ENCODE results near the gene COBLL1. TPM values are rescaled to one million over a fixed set of nuclear protein-coding genes. Genes with fewer than 3 reads are reported as not detected.

COBLL1 gene
- total and polyA plus RNA-seq, 4 donors: 16.3 to 114 (median 36.4) TPM

DNA sequence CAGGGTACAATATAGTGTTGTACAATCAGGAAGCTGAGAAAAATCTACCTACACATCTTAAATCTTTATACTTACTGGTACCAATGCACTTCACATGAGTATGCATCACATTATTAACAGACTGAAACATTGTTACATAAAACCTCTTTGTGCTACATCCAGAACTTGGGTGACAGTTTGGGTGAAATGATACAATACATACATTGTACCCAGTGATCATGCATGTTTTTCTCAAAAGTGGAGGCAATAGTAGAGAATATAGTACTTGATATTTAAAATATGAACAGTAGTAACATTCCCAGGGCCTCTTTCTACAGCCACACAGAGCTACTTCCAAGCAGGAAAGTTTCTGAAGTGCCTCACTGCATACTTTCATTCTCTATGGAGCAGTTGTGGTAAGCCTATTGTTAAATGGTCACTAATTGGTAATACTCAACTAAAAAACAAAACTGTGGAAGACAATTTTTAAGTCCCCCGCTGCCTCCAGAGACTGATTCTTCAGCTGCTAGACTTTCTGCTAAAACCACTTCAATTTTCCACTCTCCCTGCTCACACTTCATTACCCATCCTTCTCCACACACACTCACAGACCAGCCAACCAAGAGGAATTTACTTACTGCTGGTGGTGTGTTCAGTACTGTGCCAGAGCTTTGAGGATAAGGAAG lies 197.5 kb downstream of the COBLL1 start:
- H3K9ac ChIP-seq (ENCODE audit: low read depth in 1 of 2, low read length in 2 of 2): no peak overlapping the region
- peaks cover 0 to 4% (median 1%) of the 10 kb centered on the region in 4 donors for H3K9me3 ChIP-seq (ENCODE audit: control insufficient read depth in 4 of 4, low read length in 3 of 4)
- H3K4me3 ChIP-seq (ENCODE audit: low read depth in 1 of 3, low read length in 3 of 3): no peak overlapping the region
- H3K4me1 ChIP-seq (ENCODE audit: control insufficient read depth in 4 of 4, insufficient read depth in 4 of 4, low read length in 3 of 4): peaks cover 0 to 3% (median 0%) of the 10 kb centered on the region in 4 donors
- 95% methylated on average over 1 of the region's 1 CpG for WGBS
- H3K27me3 ChIP-seq (ENCODE audit: control insufficient read depth in 4 of 4, insufficient read depth in 4 of 4, low read length in 3 of 4): no peaks in the 10 kb centered on the region
- no peaks in the 10 kb centered on the region for H3K36me3 ChIP-seq (ENCODE audit: control insufficient read depth in 4 of 4, insufficient read depth in 3 of 4, low read depth in 1 of 4, low read length in 3 of 4)
- no peak for TF ChIP-seq FOXA2 (IDR thresholded peaks at IDR 0.05)
- no peak for TF ChIP-seq JUND (IDR thresholded peaks at IDR 0.05)
- no peak for DNase-seq (ENCODE audit: low spot score)
- no peak overlapping the region for H3K27ac ChIP-seq (ENCODE audit: low read depth in 1 of 2, low read length in 2 of 2)

DNA sequence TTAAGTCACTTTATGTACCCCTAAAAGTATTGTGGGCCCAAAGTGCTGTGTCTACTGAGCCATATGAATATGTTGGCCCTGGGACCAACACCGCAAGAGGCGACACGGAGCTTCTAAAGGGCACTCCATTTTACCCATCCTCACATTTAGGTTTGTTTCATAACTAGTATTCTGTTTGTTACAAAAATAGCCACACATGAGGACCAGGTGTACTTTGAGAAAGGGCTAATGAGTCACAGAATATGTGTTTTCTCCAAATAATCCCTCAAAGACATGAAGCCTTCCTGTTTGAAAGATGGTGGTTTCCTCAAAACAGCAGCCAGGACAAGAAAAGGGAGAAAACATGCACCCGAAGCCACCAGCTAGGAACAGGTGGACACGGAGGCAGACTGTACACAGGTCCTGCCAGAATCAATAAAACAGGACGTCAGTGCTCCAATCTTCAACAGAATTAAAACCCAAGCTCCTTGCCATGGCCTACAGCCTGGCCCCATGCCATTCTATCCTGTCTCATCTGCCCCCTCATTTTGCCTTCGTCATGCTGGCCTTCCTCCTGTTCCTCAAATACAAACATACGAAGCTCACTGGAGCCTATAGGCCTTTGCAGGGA lies 198.6 kb downstream of the COBLL1 start:
- Histone ChIP-seq H3K27ac (ENCODE audit: low read depth in 1 of 2, low read length in 2 of 2) (no peak overlapping the region), H3K4me3 (ENCODE audit: low read depth in 1 of 3, low read length in 3 of 3) (no peak overlapping the region), H3K9me3 (ENCODE audit: control insufficient read depth in 4 of 4, low read length in 3 of 4) (peaks cover 0 to 1% (median 0%) of the 10 kb centered on the region in 4 donors), H3K36me3 (ENCODE audit: control insufficient read depth in 4 of 4, insufficient read depth in 3 of 4, low read depth in 1 of 4, low read length in 3 of 4) (no peaks in the 10 kb centered on the region), H3K9ac (ENCODE audit: low read depth in 1 of 2, low read length in 2 of 2) (no peak overlapping the region), H3K27me3 (ENCODE audit: control insufficient read depth in 4 of 4, insufficient read depth in 4 of 4, low read length in 3 of 4) (no peaks in the 10 kb centered on the region), H3K4me1 (ENCODE audit: control insufficient read depth in 4 of 4, insufficient read depth in 4 of 4, low read length in 3 of 4) (peaks cover 0 to 3% (median 0%) of the 10 kb centered on the region in 4 donors)
- no peak for DNase-seq (ENCODE audit: low spot score)
- 59% methylated on average over 8 of the region's 8 CpGs for WGBS
- TF ChIP-seq GABPA (IDR thresholded peaks at IDR 0.05 in 1 of 2, conservative IDR thresholded peaks at IDR 0.05 in 1 of 2) (no peak), SP1 (IDR thresholded peaks at IDR 0.05) (no peak)
- TF ChIP-seq, protein P1, sequence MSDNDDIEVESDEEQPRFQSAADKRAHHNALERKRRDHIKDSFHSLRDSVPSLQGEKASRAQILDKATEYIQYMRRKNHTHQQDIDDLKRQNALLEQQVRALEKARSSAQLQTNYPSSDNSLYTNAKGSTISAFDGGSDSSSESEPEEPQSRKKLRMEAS (IDR thresholded peaks at IDR 0.05): no peak

DNA sequence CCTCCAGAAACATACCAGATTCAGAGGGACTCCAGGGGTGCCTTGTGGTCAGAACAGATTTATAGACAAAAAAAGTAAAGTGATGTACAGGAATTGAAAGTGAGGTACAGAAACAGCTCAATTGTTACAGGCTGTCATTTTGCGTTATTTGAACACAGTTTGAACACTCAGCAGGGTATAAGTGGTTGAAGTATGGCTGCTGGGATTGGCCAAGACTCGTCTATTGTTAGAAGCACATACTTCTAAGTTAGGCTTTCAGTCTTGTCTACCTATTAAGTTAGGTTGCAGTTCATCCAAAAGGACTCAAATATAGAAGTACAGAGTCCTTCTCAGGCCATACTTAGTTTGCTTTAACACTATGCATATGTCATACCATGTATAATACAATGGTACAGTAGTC lies 199.4 kb downstream of the COBLL1 start:
- 95% methylated on average over 2 of the region's 2 CpGs for WGBS
- no peak overlapping the region for H3K27ac ChIP-seq (ENCODE audit: low read depth in 1 of 2, low read length in 2 of 2)

More for the DNA sequence above, 199.4 kb downstream of the COBLL1 start:
- DNase-seq (ENCODE audit: low spot score): no peak
- no peaks in the 10 kb centered on the region for H3K36me3 ChIP-seq (ENCODE audit: control insufficient read depth in 4 of 4, insufficient read depth in 3 of 4, low read depth in 1 of 4, low read length in 3 of 4)
- H3K27me3 ChIP-seq (ENCODE audit: control insufficient read depth in 4 of 4, insufficient read depth in 4 of 4, low read length in 3 of 4): no peaks in the 10 kb centered on the region
- no peak overlapping the region for H3K9ac ChIP-seq (ENCODE audit: low read depth in 1 of 2, low read length in 2 of 2)
- no peak for TF ChIP-seq NR2F2 (IDR thresholded peaks at IDR 0.05)
- TF ChIP-seq, protein P2, sequence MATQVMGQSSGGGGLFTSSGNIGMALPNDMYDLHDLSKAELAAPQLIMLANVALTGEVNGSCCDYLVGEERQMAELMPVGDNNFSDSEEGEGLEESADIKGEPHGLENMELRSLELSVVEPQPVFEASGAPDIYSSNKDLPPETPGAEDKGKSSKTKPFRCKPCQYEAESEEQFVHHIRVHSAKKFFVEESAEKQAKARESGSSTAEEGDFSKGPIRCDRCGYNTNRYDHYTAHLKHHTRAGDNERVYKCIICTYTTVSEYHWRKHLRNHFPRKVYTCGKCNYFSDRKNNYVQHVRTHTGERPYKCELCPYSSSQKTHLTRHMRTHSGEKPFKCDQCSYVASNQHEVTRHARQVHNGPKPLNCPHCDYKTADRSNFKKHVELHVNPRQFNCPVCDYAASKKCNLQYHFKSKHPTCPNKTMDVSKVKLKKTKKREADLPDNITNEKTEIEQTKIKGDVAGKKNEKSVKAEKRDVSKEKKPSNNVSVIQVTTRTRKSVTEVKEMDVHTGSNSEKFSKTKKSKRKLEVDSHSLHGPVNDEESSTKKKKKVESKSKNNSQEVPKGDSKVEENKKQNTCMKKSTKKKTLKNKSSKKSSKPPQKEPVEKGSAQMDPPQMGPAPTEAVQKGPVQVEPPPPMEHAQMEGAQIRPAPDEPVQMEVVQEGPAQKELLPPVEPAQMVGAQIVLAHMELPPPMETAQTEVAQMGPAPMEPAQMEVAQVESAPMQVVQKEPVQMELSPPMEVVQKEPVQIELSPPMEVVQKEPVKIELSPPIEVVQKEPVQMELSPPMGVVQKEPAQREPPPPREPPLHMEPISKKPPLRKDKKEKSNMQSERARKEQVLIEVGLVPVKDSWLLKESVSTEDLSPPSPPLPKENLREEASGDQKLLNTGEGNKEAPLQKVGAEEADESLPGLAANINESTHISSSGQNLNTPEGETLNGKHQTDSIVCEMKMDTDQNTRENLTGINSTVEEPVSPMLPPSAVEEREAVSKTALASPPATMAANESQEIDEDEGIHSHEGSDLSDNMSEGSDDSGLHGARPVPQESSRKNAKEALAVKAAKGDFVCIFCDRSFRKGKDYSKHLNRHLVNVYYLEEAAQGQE (IDR thresholded peaks at IDR 0.05): no peak
- TF ChIP-seq, protein P3, sequence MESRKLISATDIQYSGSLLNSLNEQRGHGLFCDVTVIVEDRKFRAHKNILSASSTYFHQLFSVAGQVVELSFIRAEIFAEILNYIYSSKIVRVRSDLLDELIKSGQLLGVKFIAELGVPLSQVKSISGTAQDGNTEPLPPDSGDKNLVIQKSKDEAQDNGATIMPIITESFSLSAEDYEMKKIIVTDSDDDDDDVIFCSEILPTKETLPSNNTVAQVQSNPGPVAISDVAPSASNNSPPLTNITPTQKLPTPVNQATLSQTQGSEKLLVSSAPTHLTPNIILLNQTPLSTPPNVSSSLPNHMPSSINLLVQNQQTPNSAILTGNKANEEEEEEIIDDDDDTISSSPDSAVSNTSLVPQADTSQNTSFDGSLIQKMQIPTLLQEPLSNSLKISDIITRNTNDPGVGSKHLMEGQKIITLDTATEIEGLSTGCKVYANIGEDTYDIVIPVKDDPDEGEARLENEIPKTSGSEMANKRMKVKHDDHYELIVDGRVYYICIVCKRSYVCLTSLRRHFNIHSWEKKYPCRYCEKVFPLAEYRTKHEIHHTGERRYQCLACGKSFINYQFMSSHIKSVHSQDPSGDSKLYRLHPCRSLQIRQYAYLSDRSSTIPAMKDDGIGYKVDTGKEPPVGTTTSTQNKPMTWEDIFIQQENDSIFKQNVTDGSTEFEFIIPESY (IDR thresholded peaks at IDR 0.05): no peak
- no peak for TF ChIP-seq JUND (IDR thresholded peaks at IDR 0.05)
- no peak for TF ChIP-seq RXRA (IDR thresholded peaks at IDR 0.05)
- TF ChIP-seq FOXA2 (IDR thresholded peaks at IDR 0.05): no peak
- H3K9me3 ChIP-seq (ENCODE audit: control insufficient read depth in 4 of 4, low read length in 3 of 4): no peaks in the 10 kb centered on the region
- no peak overlapping the region for H3K4me3 ChIP-seq (ENCODE audit: low read depth in 1 of 3, low read length in 3 of 3)
- H3K4me1 ChIP-seq (ENCODE audit: control insufficient read depth in 4 of 4, insufficient read depth in 4 of 4, low read length in 3 of 4): peaks cover 0 to 3% (median 0%) of the 10 kb centered on the region in 4 donors

Small RNA genes within 50 kb of the gene (small RNA-seq; reads per million reads assigned to genes)
- gene RNA5SP110 (not detected), gene SNORA70F (not detected)

Other genes with a start within 250 kb of the COBLL1 start
- 10 to 100 TPM in 1 of 2 donors, 1 to 10 TPM in 1; 1.0 to 51.0 TPM for gene GRB14, start 220.3 kb downstream of the COBLL1 start, total RNA-seq
- 100 to 1,000 TPM in 1 of 2 donors, 10 to 100 TPM in 1; 15.0 to 119 TPM for gene GRB14, start 220.3 kb downstream of the COBLL1 start, polyA plus RNA-seq
- gene SLC38A11, start 113.7 kb upstream of the COBLL1 start, total RNA-seq: 1 to 10 TPM; 1.7 to 2.9 TPM
- gene SLC38A11, start 113.7 kb upstream of the COBLL1 start, polyA plus RNA-seq: 1 to 10 TPM in 1 of 2 donors, under 1 TPM in 1; 0.54 to 3.3 TPM